WTC11 (cell line): ENCODE measurements around the gene NES. TPM values are rescaled to one million over a fixed set of nuclear protein-coding genes. Genes with fewer than 3 reads are reported as not detected.
A peak's percentile ranks its signal among the peaks of the same experiment; 100 is the strongest.

Experiments used
- CDX4 ChIP-seq: fragments of 250-450 bp; sonication (Bioruptor Pico); IDR thresholded peaks from 2 replicates; pipeline ENCODE4 v1.9.0; 2021; ENCODE audit warnings: moderate library complexity, mild to moderate bottlenecking, inconsistent platforms, borderline replicate concordance
- CREB1 ChIP-seq: sonication (generic); formaldehyde crosslinking; IDR thresholded peaks from 2 replicates; pipeline ENCODE4 v1.8.0; 2023; ENCODE audit warnings: mild to moderate bottlenecking, missing genetic modification reagents
- E2F5 ChIP-seq: sonication (generic); formaldehyde crosslinking; IDR thresholded peaks from 2 replicates; pipeline ENCODE4 v1.8.1; 2022; ENCODE audit warnings: mild to moderate bottlenecking, moderate library complexity, missing genetic modification reagents
- ETV6 ChIP-seq: sonication (generic); formaldehyde crosslinking; IDR thresholded peaks from 2 replicates; pipeline ENCODE4 v1.8.1; 2022; ENCODE audit warnings: mild to moderate bottlenecking, missing genetic modification reagents
- MLX ChIP-seq: sonication (generic); formaldehyde crosslinking; IDR thresholded peaks from 2 replicates; pipeline ENCODE4 v1.8.1; 2023; ENCODE audit warnings: mild to moderate bottlenecking, missing genetic modification reagents, moderate library complexity
- NFATC4 ChIP-seq: fragments of 250-450 bp; sonication (Bioruptor Pico); IDR thresholded peaks from 2 replicates; pipeline ENCODE4 v1.9.0; 2021; ENCODE audit warnings: mild to moderate bottlenecking
- NFE2L1 ChIP-seq: sonication (generic); formaldehyde crosslinking; IDR thresholded peaks from 2 replicates; pipeline ENCODE4 v1.8.1; 2023; ENCODE audit warnings: missing genetic modification reagents
- OVOL2 ChIP-seq: fragments of 250-450 bp; sonication (Bioruptor Pico); IDR thresholded peaks from 2 replicates; pipeline ENCODE4 v1.9.0; 2021; ENCODE audit warnings: mild to moderate bottlenecking, borderline replicate concordance
- RORB ChIP-seq: fragments of 250-450 bp; sonication (Bioruptor Pico); IDR thresholded peaks from 2 replicates; pipeline ENCODE4 v1.9.0; 2021; ENCODE audit warnings: mild to moderate bottlenecking
- STAT6 ChIP-seq: sonication (generic); formaldehyde crosslinking; conservative IDR thresholded peaks from 2 replicates; pipeline ENCODE4 v1.8.1; 2023; ENCODE audit warnings: mild to moderate bottlenecking, low read depth, missing genetic modification reagents, moderate library complexity
- TCF7 ChIP-seq: sonication (generic); formaldehyde crosslinking; IDR thresholded peaks from 2 replicates; pipeline ENCODE4 v1.8.0; 2022; ENCODE audit warnings: mild to moderate bottlenecking, low read depth, missing genetic modification reagents, moderate library complexity
- TEAD1 ChIP-seq: sonication (generic); formaldehyde crosslinking; IDR thresholded peaks from 2 replicates; pipeline ENCODE4 v1.8.0; 2022; ENCODE audit warnings: mild to moderate bottlenecking, missing genetic modification reagents
- TP53 ChIP-seq: sonication (generic); formaldehyde crosslinking; IDR thresholded peaks from 2 replicates; pipeline ENCODE4 v1.8.1; 2023; ENCODE audit warnings: mild to moderate bottlenecking, missing genetic modification reagents
- ZBTB21 ChIP-seq: sonication (generic); formaldehyde crosslinking; IDR thresholded peaks from 2 replicates; pipeline ENCODE4 v1.8.1; 2023; ENCODE audit warnings: mild to moderate bottlenecking, missing genetic modification reagents, borderline replicate concordance
- ZNF219 ChIP-seq: sonication (generic); formaldehyde crosslinking; IDR thresholded peaks from 2 replicates; pipeline ENCODE4 v1.8.0; 2023; ENCODE audit warnings: missing genetic modification reagents, mild to moderate bottlenecking, borderline replicate concordance
- ZNF232 ChIP-seq: sonication (generic); formaldehyde crosslinking; IDR thresholded peaks from 2 replicates; pipeline ENCODE4 v1.8.0; 2022; ENCODE audit warnings: mild to moderate bottlenecking, missing genetic modification reagents
- ZNF317 ChIP-seq: sonication (generic); formaldehyde crosslinking; IDR thresholded peaks from 2 replicates; pipeline ENCODE4 v1.8.1; 2023; ENCODE audit warnings: low read depth, mild to moderate bottlenecking, moderate library complexity, missing genetic modification reagents, borderline replicate concordance
- ZNF416 ChIP-seq: fragments of 250-450 bp; sonication (Bioruptor Pico); IDR thresholded peaks from 2 replicates; pipeline ENCODE4 v1.9.0; 2021; ENCODE audit warnings: mild to moderate bottlenecking, inconsistent platforms
- ZNF532 ChIP-seq: fragments of 250-450 bp; sonication (Bioruptor Pico); IDR thresholded peaks from 2 replicates; pipeline ENCODE4 v1.9.0; 2021; ENCODE audit warnings: mild to moderate bottlenecking, borderline replicate concordance
- total RNA-seq: library from RNA; stranded (reverse); gene quantifications from 3 replicates; pipeline ENCODE4 v1.2.3, GENCODE V29; 2021
- TF ChIP-seq, protein P1 (sequence below): sonication (generic); formaldehyde crosslinking; IDR thresholded peaks from 2 replicates; pipeline ENCODE4 v1.8.0; 2022; ENCODE audit warnings: mild to moderate bottlenecking, missing genetic modification reagents
- TF ChIP-seq, protein P2 (sequence below): sonication (generic); formaldehyde crosslinking; IDR thresholded peaks from 2 replicates; pipeline ENCODE4 v1.8.0; 2023; ENCODE audit warnings: missing genetic modification reagents, mild to moderate bottlenecking, borderline replicate concordance
- TF ChIP-seq, protein P3 (sequence below): sonication (generic); formaldehyde crosslinking; IDR thresholded peaks from 2 replicates; pipeline ENCODE4 v1.8.0; 2022; ENCODE audit warnings: mild to moderate bottlenecking, missing genetic modification reagents

NES gene
- total RNA-seq, 1 experiment from 2014 or later = 127 TPM

DNA sequence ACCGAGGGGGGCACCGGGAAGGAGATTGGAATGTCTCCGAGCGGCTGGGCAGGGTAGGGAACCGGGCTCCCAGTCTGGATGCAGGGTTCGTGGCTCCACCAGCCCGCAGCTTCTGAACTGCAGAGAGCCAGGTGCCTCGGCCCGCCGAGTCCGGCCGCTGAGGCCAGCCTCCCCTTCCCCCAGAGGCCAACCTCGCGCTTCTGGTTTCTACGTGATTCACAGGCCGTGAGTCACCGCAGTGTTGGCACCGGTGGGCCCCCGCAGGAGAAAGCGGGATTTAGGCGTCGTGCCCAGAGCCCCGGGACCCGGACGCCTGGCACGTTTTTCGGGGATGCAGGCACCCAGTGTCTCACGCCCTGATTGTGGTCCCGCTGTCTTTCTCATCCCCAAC is 27.7 kb upstream of the NES start (continued):
- TF ChIP-seq E2F5 (peak; percentile 51; the same call in 1 of the 2 replicates), TCF7 (CRISPR knock-in tag) (no peak), ZNF532 (no peak), ZBTB21 (CRISPR knock-in tag) (no peak), ZNF219 (CRISPR knock-in tag) (no peak), CDX4 (no peak), ETV6 (CRISPR knock-in tag) (no peak), ZNF416 (CRISPR knock-in tag) (no peak), NFATC4 (CRISPR knock-in tag) (no peak), ZNF317 (0 out of 2 replicates have a peak, but pooled peaks have one; percentile 28), TP53 (no peak), ZNF232 (CRISPR knock-in tag) (no peak), CREB1 (no peak), RORB (CRISPR knock-in tag) (no peak), OVOL2 (CRISPR knock-in tag) (no peak), TEAD1 (CRISPR knock-in tag) (peak; percentile 63; the same call in 1 of the 2 replicates), MLX (CRISPR knock-in tag) (0 out of 2 replicates have a peak, but pooled peaks have one; percentile 24), NFE2L1 (CRISPR knock-in tag) (no peak), STAT6 (CRISPR knock-in tag) (no peak)
- TF ChIP-seq, protein P1, sequence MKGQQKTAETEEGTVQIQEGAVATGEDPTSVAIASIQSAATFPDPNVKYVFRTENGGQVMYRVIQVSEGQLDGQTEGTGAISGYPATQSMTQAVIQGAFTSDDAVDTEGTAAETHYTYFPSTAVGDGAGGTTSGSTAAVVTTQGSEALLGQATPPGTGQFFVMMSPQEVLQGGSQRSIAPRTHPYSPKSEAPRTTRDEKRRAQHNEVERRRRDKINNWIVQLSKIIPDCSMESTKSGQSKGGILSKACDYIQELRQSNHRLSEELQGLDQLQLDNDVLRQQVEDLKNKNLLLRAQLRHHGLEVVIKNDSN = 0 out of 2 replicates have a peak, but pooled peaks have one; percentile 26
- TF ChIP-seq, protein P2, sequence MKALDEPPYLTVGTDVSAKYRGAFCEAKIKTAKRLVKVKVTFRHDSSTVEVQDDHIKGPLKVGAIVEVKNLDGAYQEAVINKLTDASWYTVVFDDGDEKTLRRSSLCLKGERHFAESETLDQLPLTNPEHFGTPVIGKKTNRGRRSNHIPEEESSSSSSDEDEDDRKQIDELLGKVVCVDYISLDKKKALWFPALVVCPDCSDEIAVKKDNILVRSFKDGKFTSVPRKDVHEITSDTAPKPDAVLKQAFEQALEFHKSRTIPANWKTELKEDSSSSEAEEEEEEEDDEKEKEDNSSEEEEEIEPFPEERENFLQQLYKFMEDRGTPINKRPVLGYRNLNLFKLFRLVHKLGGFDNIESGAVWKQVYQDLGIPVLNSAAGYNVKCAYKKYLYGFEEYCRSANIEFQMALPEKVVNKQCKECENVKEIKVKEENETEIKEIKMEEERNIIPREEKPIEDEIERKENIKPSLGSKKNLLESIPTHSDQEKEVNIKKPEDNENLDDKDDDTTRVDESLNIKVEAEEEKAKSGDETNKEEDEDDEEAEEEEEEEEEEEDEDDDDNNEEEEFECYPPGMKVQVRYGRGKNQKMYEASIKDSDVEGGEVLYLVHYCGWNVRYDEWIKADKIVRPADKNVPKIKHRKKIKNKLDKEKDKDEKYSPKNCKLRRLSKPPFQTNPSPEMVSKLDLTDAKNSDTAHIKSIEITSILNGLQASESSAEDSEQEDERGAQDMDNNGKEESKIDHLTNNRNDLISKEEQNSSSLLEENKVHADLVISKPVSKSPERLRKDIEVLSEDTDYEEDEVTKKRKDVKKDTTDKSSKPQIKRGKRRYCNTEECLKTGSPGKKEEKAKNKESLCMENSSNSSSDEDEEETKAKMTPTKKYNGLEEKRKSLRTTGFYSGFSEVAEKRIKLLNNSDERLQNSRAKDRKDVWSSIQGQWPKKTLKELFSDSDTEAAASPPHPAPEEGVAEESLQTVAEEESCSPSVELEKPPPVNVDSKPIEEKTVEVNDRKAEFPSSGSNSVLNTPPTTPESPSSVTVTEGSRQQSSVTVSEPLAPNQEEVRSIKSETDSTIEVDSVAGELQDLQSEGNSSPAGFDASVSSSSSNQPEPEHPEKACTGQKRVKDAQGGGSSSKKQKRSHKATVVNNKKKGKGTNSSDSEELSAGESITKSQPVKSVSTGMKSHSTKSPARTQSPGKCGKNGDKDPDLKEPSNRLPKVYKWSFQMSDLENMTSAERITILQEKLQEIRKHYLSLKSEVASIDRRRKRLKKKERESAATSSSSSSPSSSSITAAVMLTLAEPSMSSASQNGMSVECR (CRISPR knock-in tag) = 0 out of 2 replicates have a peak, but pooled peaks have one; percentile 60
- TF ChIP-seq, protein P3, sequence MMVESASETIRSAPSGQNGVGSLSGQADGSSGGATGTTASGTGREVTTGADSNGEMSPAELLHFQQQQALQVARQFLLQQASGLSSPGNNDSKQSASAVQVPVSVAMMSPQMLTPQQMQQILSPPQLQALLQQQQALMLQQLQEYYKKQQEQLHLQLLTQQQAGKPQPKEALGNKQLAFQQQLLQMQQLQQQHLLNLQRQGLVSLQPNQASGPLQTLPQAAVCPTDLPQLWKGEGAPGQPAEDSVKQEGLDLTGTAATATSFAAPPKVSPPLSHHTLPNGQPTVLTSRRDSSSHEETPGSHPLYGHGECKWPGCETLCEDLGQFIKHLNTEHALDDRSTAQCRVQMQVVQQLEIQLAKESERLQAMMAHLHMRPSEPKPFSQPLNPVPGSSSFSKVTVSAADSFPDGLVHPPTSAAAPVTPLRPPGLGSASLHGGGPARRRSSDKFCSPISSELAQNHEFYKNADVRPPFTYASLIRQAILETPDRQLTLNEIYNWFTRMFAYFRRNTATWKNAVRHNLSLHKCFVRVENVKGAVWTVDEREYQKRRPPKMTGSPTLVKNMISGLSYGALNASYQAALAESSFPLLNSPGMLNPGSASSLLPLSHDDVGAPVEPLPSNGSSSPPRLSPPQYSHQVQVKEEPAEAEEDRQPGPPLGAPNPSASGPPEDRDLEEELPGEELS (CRISPR knock-in tag) = no peak
